Activated T-helper 2 cell treated with anti-CD3 and anti-CD28 coated beads, Interferon-gamma antibody, Interleukin-2, Interleukin-4, amounts not matched to agents 10 μg/mL and 5 μg/mL and 100 μg/mL, durations not matched to agents 14 hours and 24 hours and 36 hours (primary cell): ENCODE measurements around the gene ZFP62. TPM values are rescaled to one million over a fixed set of nuclear protein-coding genes. Genes with fewer than 3 reads are reported as not detected.
A peak's percentile ranks its signal among the peaks of the same experiment; 100 is the strongest.

Experiments
- DNase-seq: peaks from one replicate; pipeline ENCODE4 v3.0.0; 2021; ENCODE audit warnings: low spot score
- H3K27ac Mint-ChIP-seq: one replicate; pipeline ENCODE4 v1.8.0; 2021; ENCODE audit warnings: mixed read lengths
- H3K27me3 Mint-ChIP-seq: one replicate; pipeline ENCODE4 v1.8.0; 2021; ENCODE audit warnings: low read depth, mixed read lengths
- H3K36me3 Mint-ChIP-seq: one replicate; pipeline ENCODE4 v1.8.0; 2021; ENCODE audit warnings: low read depth, mixed read lengths
- H3K4me1 Mint-ChIP-seq: one replicate; pipeline ENCODE4 v1.8.0; 2021; ENCODE audit warnings: low read depth, mixed read lengths
- H3K4me3 Mint-ChIP-seq: one replicate; pipeline ENCODE4 v1.8.0; 2021; ENCODE audit warnings: low read depth, mild to moderate bottlenecking, moderate library complexity, mixed read lengths
- H3K9me3 Mint-ChIP-seq: one replicate; pipeline ENCODE4 v1.8.0; 2021; ENCODE audit warnings: mixed read lengths
- intact Hi-C: fragments of 100-400 bp; cut with micrococcal nuclease; formaldehyde crosslinking; loops from one replicate; pipeline ENCODE4 v1.15.1; 2023
- total RNA-seq: library from RNA; stranded (reverse); gene quantifications from 2 replicates; pipeline ENCODE4 v1.2.3, GENCODE V29; 2022

The ZFP62 gene
- total RNA-seq, 1 donor from 2014 or later: 28.8 TPM

DNA sequence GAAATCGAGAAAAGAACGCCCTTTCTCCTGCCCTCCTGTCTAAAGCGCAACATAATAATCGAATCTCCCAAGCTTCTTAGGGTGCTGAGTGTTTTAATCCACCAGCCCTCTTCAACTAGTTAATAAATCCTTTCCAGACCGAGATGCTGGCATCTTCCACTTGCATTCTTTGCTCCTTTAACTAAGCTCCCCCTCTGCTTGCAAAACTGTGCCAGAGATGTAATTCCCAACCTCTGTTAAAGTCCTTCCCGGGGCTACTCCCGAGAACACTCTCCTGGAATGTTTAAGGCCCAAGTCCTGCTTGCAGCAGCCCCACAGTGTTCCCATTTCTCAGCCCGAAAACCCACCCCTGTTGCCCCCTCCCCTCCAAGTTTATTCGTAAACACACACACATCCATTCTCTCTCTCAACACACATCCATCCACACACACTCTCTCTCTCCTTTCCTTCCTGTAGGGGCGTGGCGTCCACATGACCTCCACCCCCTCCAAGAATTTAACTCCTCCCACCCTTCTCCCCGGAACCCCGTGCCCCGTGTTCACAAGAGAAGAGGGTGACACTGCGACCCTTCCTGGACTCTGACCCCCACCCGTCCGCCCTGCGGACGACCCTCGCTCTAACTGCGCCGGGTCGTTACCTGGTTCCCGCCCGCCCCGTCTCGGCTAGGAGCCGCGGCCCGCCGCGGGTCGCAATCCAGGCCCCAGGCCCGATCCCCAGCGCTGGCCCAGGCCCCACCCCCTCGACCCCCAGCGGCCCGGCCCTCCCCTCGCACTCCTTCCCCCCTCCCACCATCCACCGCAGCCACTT lies 51.5 kb downstream of the ZFP62 start:
- Mint-ChIP-seq H3K36me3 (peaks cover 38% of the 10 kb centered on the region), H3K4me3 (peak overlapping the region; percentile 79), H3K27ac (peak overlapping the region; percentile 99), H3K27me3 (no peaks in the 10 kb centered on the region), H3K9me3 (no peaks in the 10 kb centered on the region), H3K4me1 (peaks cover 70% of the 10 kb centered on the region)
- intact Hi-C loops: loop anchor here (1.0 to 5.0 kb wide), 5 partner anchors 7 to 1187 kb away; partner anchors contain the start of genes HNRNPH1, MGAT1, TRIM52 and ZFP62
- DNase-seq: peak; percentile 92

DNA sequence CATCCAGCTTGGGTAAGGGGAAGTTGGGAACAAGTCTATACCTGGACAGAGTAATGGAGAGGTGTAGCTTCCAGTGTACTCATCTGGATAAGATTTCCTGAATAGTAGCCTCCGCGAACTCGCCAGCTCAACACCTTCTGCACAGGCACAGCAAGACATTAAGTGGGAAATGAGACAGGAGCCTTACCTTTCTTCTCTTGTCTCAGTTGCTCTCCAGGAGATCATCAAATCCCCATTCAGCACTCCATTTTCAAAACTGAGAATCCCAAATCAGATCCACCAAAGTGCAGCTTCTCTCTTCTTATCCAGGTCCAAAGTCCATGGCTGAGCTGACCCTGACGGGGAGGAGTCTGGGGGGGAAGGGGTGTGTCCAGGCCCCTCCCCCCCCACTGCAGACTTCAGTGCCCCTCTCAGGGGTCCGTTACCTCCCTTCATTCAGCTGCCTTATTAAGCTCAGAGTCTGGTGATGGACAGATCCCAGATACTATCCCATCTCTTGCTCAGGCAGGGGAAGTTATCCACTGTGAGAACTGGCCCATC lies 52.5 kb downstream of the ZFP62 start:
- no peaks in the 10 kb centered on the region for H3K27me3 Mint-ChIP-seq
- peak overlapping the region; percentile 79 for H3K4me3 Mint-ChIP-seq
- H3K9me3 Mint-ChIP-seq: no peaks in the 10 kb centered on the region
- peaks cover 41% of the 10 kb centered on the region for H3K36me3 Mint-ChIP-seq
- H3K27ac Mint-ChIP-seq: peak overlapping the region; percentile 99
- H3K4me1 Mint-ChIP-seq: peaks cover 65% of the 10 kb centered on the region
- no peak for DNase-seq
- intact Hi-C loops: loop anchor here (5.0 kb wide), 1 partner anchor 1186 kb away; the partner anchor contains the start of gene HNRNPH1

DNA sequence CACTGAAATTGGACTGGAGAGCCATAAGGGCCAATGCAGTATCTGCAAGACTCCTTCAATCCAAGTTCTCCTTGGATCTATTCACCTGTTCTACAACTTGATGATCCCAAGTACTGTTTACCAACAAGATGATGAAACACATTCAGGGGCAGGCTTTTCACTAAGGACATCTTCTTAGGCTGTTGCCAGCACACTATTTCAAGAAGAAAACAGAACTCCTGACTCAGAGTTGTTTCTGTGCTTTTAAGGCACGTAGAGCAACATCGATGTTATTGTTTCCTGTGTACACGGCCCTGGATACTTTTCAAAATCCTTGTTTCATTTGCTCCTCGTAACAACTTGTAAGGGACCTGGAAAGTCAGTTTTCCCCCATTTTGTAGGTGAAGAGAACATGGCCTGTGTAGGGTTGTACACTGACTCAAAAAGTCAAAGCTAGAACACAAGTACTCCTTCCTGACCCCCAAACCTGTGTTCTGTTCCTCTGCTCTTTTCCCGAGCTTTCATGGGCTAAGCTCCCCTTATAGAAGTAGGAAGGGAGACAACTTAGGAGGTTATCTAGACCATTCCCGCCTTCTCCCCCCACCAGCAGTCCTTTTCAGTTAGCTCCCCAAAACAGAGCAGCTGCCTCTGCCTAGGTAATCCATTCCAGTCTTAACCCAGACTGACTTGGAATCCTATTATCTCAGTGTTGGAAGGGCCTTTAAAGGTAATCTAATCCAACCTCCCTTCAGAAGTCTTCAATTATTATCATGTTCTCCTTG lies 53.2 kb downstream of the ZFP62 start:
- intact Hi-C loops: loop anchor here (5.0 kb wide), 1 partner anchor 1186 kb away; the partner anchor contains the start of gene HNRNPH1
- H3K4me1 Mint-ChIP-seq: peaks cover 58% of the 10 kb centered on the region
- H3K4me3 Mint-ChIP-seq: peak overlapping the region; percentile 79

DNA sequence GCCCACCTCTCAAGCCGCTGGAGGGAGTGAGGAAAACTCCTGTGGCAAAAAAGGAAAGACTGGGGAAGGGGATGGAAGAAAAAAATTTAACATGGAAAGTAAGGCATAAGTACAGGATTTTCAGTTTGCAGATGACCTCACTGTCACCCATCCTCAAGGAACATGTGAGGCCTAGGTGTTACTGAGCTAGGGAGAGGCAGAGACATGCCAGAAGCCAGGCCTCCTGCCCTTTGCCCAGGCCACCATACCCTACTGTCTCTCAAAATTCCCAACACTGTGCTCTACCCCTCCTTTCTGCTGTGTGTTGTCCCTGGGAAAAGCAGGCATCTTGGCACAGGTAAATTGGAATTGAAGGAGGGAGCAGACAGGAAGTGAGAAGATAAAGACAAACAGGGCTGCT lies 54.0 kb downstream of the ZFP62 start:
- Mint-ChIP-seq H3K36me3 (peaks cover 41% of the 10 kb centered on the region), H3K4me3 (peak overlapping the region; percentile 79), H3K4me1 (peaks cover 58% of the 10 kb centered on the region), H3K9me3 (no peaks in the 10 kb centered on the region), H3K27ac (peak overlapping the region; percentile 99), H3K27me3 (no peaks in the 10 kb centered on the region)
- intact Hi-C loops: loop anchor here (5.0 kb wide), 1 partner anchor 1185 kb away; the partner anchor contains the start of gene HNRNPH1
- DNase-seq: no peak

More for the DNA sequence above, 53.2 kb downstream of the ZFP62 start:
- no peak for DNase-seq
- H3K27ac Mint-ChIP-seq: peak overlapping the region; percentile 99
- H3K27me3 Mint-ChIP-seq: no peaks in the 10 kb centered on the region
- H3K9me3 Mint-ChIP-seq: no peaks in the 10 kb centered on the region
- peaks cover 41% of the 10 kb centered on the region for H3K36me3 Mint-ChIP-seq

DNA sequence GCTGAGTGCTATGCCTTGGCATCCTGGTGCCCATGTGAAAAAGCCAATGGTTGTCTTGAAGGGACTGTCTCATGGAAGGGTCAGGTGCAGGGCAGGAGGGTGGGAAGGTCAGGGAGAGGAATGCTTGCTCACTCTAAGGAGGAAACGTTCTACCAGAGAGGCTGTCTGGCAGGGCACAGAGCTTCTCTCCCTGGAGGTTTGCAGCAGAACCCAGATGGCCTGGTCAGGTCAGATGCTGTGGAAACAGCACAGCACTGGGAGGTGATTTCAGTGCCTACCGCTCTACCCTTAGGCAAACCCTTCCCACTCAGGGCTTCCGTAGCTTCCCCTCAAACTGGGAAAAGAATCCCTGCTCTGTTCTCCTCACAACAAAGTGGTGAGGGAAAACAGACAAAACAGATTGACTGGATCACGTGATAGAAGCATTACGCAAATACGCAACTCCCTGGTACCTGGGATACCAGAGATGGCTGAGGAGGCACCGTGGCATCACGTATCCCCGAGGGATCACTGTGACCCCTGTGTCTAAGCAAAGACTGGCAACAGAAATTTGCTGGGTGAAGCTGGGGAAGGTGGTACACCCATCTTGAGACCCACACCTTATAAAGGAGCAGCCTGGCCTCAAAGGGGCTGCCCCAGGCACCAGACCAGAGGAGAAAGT lies 54.6 kb downstream of the ZFP62 start:
- intact Hi-C loops: loop anchor here (5.0 kb wide), 1 partner anchor 1184 kb away; the partner anchor contains the start of gene HNRNPH1
- Mint-ChIP-seq H3K36me3 (peaks cover 43% of the 10 kb centered on the region), H3K27me3 (no peaks in the 10 kb centered on the region), H3K9me3 (no peaks in the 10 kb centered on the region), H3K4me3 (peak overlapping the region; percentile 79), H3K27ac (peak overlapping the region; percentile 99), H3K4me1 (peaks cover 58% of the 10 kb centered on the region)
- DNase-seq: no peak

DNA sequence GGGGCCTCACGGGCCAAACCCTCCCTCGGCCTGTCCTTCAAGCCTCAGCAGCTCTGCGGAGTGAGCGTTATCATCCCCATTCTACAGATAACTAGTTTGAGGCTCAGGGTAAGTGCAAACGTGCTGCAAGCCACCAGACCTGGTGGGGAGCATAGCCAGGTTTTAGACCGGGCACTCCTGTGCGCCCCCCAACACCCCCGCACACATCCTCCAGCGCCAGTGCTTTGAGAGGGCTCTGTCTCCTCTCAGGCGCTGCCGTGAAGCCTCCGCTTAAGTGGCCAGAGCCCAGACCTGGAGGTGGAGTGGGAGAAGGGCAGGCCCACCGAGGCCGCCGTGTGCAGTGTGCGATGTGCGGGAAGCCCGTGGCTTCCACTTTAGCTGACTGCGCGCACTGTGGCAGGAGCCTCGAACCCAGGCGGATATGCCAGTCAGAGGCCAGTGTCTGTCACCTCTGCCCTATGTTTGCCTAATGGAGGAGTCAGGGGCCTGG lies 56.9 kb downstream of the ZFP62 start:
- H3K36me3 Mint-ChIP-seq: peaks cover 66% of the 10 kb centered on the region
- H3K4me1 Mint-ChIP-seq: peaks cover 71% of the 10 kb centered on the region
- H3K27ac Mint-ChIP-seq: peak overlapping the region; percentile 91
- no peaks in the 10 kb centered on the region for H3K9me3 Mint-ChIP-seq
- H3K27me3 Mint-ChIP-seq: no peaks in the 10 kb centered on the region
- intact Hi-C loops: loop anchor here (1.0 to 5.0 kb wide), 4 partner anchors 26 to 438 kb away; partner anchors contain the start of genes RACK1 and TRIM41
- peak; percentile 21 for DNase-seq
- peak overlapping the region; percentile 79 for H3K4me3 Mint-ChIP-seq

DNA sequence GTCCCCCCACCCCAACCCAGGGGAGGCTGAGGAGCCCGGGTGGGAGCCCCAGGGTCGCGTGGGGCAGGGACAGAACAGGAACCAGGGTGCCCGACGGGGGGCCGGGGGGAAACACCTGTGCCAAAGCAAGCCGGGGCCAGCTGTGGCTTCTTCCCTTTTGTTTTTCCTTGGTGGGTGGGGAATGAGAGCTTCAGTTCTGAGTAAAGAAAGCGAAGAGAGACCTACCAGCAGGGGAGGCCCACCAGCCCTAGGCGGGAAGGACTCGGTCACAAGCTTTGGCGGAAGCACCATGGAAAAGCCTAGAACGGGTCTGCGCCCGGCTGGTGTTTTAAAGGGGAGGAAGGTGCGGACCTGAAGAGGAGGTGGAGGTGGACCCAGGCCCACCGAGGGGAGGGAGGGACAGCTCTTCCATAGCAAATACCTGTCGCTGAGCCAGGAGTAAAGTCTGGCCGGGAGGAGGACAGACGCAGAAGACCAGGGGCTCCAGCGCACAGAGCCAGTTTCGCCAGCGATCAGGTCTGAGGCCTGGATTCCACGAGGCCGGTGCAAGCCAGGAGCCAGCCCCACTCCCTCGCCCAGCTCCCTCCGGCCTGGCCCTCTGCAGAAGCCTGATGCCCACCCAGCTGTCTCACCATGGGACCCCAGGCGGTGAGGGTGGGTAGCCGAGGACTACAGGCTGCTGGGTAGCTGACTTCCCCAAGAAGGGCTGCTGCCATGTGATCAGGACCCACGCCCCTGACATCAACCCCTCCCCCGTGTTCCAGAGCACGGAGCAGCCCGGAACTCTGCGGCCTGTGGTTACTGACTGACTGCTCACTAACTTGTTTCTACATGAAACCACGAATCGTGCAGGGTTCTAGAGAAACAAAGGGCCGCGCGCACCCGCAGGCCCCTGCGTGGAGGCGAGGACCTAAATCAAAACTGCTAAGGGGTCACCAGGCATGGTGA lies 57.6 kb downstream of the ZFP62 start:
- Mint-ChIP-seq H3K36me3 (peaks cover 72% of the 10 kb centered on the region), H3K27me3 (no peaks in the 10 kb centered on the region), H3K4me1 (peaks cover 74% of the 10 kb centered on the region), H3K27ac (peak overlapping the region; percentile 91), H3K4me3 (peak overlapping the region; percentile 79), H3K9me3 (no peaks in the 10 kb centered on the region)
- intact Hi-C loops: loop anchor here (1.0 to 5.0 kb wide), 5 partner anchors 27 to 439 kb away; partner anchors contain the start of genes RACK1, TRIM41 and ZFP62
- peak; percentile 90 for DNase-seq

DNA sequence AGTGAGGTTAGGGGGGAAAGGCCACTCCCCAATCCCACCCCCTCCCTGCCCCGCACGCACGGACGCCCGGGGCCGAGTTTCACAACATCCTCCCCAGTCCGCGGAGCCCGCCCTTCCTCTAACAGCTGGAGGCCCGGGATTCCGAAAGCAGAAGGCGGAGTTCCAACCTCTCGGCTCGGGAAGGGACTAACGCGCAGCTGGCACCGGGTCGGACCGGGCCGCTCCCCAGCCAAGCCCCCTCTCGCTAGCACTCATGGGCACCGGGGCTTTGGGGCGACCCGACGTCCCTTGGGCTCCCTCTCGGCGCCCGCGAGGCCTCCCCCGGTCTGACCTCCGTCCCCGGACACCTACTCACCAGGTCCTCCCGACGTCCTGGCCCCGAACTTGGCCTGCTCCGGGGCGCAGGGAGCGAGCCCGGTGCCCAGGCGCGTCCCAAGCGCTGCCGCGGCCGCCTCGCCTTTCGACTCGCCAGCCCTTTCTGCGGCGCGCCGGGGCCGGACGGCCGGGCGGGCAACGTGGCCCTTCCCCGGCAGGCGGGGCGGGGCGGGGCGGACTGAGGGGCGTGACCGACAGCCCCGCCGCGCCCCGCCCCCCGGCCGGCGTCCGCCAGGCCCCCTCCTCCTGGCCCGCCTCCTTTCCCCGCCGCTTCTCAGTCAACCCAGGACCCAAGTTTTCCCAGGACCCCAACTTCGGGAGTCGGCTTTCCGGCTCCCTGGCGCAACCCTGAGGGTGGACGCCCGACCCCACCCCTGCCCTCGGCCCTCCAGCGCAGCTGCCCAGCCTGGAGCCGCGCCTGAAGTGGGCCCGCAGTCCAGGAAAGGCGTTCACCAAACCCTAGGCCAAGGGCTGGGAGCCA lies 58.5 kb downstream of the ZFP62 start, which contains the start of gene MGAT1:
MGAT1 (minus strand) TSS at position 482 of the 856 bp plus-strand sequence. CDS start 9,835 bp downstream, outside the sequence.
- DNase-seq: peak; percentile 66
- Mint-ChIP-seq H3K27me3 (no peaks in the 10 kb centered on the region), H3K27ac (peak within 1 kb of the TSS; percentile 91), H3K36me3 (peaks cover 73% of the 10 kb centered on the region), H3K4me1 (peaks cover 74% of the 10 kb centered on the region), H3K4me3 (peak within 1 kb of the TSS; percentile 92), H3K9me3 (no peaks in the 10 kb centered on the region)
- intact Hi-C loops: loop anchor here (1.0 to 5.0 kb wide), 4 partner anchors 8 to 440 kb away; partner anchors contain the start of genes RACK1 and ZFP62

DNA sequence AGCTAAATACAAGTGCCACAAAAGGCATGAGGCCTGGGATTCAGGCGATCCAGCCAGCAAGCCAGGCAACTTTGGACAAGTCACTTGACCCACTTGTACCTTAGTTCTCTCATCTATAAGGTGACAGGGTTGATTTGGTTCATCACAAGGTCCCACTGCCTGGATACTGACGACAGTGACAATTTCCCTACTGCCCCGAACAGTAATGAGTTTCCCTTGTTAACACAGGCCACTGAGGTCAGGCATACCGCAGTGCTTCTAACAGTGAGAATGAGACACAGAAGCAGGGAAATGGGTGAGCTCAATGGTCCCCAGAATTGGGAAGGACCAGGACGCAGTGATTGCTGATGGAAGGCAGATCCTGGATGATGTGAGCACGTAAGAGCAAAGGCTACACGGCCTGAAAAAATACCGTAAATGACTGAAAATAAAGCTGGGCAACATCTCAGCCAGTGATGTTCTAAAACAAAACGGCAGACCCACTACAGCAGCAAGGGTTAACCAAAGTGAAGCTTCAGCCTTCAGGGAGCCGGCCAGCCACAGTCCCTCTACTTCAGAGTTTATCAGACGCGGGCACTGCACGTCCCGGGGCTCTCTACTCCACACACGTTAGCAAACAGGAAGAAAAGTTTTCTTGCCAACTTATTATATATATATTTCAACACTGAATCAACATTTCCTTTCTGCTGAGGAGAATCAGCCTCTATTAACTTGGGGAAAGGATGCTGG lies 59.3 kb downstream of the ZFP62 start:
- H3K27me3 Mint-ChIP-seq: no peaks in the 10 kb centered on the region
- no peaks in the 10 kb centered on the region for H3K9me3 Mint-ChIP-seq
- DNase-seq: no peak
- peaks cover 68% of the 10 kb centered on the region for H3K4me1 Mint-ChIP-seq
- intact Hi-C loops: loop anchor here (1.0 to 5.0 kb wide), 3 partner anchors 9 to 441 kb away; partner anchors contain the start of gene RACK1
- H3K36me3 Mint-ChIP-seq: peaks cover 66% of the 10 kb centered on the region
- H3K27ac Mint-ChIP-seq: peak overlapping the region; percentile 67
- H3K4me3 Mint-ChIP-seq: peak overlapping the region; percentile 92
